ENCODE results near the gene SEMA5A. TPM values are rescaled to one million over a fixed set of nuclear protein-coding genes. Genes with fewer than 3 reads are reported as not detected.

Gene SEMA5A
- total and polyA plus RNA-seq, 5 experiments from 2014 or later: not detected

DNA sequence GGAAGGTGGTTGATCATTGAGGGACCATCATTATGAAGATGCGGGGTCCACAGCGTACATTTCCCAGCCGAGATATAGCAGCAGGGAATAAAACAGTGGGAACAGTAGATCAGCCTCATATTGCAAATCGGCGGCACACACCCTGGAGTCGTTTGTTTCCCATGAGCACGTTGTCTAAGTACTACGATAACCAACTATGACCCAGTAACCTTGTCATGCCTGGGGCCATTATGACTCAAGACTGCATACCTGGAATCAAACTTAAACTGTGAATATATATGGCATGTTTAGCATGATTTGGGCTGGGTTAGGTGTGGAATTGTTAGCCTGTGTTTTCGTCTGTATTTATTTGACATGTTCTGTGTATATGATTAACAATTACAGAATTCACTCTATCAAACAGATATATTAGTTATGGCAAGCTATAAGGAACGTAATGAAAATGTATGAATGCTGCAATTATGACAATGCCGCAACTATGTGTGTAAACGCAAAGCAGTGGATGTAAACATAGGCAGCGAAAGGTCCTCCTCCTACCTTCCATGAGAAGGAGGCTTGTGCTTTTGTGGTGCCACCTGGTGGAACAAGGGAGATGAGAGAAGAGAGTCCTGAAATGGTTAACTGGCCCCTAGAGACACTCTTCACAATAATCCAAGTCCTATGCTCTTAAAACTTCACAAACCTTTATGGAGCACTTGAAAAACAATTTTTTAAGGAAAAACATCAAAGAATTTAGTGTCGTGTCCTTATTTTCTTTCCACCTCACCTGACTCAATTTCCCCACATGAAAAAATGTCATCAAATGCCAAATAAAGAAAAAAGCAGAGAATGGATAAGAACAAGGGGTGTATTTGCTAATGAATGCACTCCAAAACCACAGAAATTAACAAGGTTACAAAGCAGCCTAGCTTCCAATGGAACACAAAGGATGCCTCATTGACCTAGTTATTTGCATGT lies 47.1 kb downstream of the SEMA5A start:
- H3K27me3 Mint-ChIP-seq: peaks cover 0 to 4% (median 0%) of the 10 kb centered on the region in 5 donors
- ATAC-seq (no peak), DNase-seq (no peak)
- no peaks in the 10 kb centered on the region for H3K4me1 Mint-ChIP-seq
- H3K4me3 Mint-ChIP-seq: no peak overlapping the region
- POLR2A ChIA-PET: no interaction called here
- H3K36me3 Mint-ChIP-seq: no peaks in the 10 kb centered on the region
- no peak overlapping the region for H3K27ac Mint-ChIP-seq
- peaks cover 0 to 7% (median 0%) of the 10 kb centered on the region in 9 donors for H3K9me3 Mint-ChIP-seq

DNA sequence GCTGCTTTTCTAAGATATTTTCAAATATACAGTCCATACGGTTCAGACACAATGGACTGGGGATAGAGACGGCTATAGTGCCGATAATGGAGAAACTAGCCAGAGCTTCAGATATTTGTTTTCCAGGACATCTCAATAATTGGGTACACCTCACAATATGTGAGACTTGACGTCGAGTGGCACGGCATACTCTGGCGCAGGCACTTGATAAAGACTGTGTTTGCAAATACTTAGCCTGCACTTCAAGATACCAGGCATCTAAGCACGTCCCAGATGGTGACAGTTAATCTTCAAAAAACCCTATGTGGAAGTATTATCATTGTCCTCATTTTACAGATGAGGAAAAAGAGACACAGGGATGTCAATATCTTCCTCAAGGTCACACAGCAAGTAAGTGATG lies 48.5 kb downstream of the SEMA5A start:
- H3K4me3 Mint-ChIP-seq: no peak overlapping the region
- H3K27ac Mint-ChIP-seq: no peak overlapping the region
- ATAC-seq: no peak

DNA sequence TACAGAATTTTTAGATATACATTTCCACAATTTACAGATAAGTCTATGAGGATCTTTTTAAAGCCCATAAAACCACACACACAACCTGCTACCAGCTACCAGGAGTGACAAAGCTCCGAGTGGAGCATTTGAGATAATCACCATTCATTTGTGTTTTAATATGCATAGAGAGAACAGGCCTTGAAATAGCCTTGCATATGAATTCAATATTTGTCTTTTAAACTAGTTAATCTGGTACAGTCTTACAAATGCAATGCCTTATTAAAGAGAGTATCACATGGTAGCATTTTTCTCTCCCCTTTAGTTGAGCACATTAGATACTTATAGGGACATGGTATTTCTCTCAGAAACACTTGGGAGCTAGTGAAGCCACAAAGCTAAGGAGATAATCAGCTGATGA lies 49.1 kb downstream of the SEMA5A start:
- Mint-ChIP-seq H3K27ac (no peak overlapping the region), H3K9me3 (peaks cover 0 to 4% (median 0%) of the 10 kb centered on the region in 9 donors), H3K36me3 (no peaks in the 10 kb centered on the region), H3K4me3 (no peak overlapping the region), H3K4me1 (no peaks in the 10 kb centered on the region), H3K27me3 (no peaks in the 10 kb centered on the region)
- POLR2A ChIA-PET: no interaction called here
- ATAC-seq: no peak
- DNase-seq: no peak

More for the DNA sequence above, 48.5 kb downstream of the SEMA5A start:
- Mint-ChIP-seq H3K27me3 (no peaks in the 10 kb centered on the region), H3K36me3 (no peaks in the 10 kb centered on the region), H3K9me3 (peaks cover 0 to 4% (median 0%) of the 10 kb centered on the region in 9 donors), H3K4me1 (no peaks in the 10 kb centered on the region)
- DNase-seq: no peak
- POLR2A ChIA-PET: no interaction called here

DNA sequence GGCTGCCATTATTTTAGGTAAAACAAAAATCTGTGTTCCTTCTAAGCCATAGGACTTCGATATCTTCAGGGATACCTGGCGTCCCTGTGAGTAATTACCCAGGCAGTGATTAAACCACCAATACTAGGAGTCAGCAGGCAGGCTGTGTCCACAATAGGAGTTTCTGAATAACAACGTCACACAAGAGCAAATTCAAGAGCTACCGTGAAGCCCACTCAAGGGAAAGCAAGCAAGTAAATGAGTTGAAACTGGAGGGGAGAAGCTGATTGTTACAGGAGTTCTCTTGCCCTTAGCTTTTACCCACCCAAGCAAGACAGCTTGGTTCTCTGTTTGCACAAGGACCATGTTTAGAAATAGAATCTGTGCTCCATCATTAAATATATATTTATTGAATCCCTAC lies 50.8 kb downstream of the SEMA5A start:
- no peak overlapping the region for H3K4me3 Mint-ChIP-seq
- POLR2A ChIA-PET: no interaction called here
- H3K9me3 Mint-ChIP-seq: peaks cover 0 to 4% (median 0%) of the 10 kb centered on the region in 9 donors
- ATAC-seq (no peak), DNase-seq (no peak)
- no peaks in the 10 kb centered on the region for H3K27me3 Mint-ChIP-seq
- H3K27ac Mint-ChIP-seq: no peak overlapping the region
- H3K36me3 Mint-ChIP-seq: no peaks in the 10 kb centered on the region
- no peaks in the 10 kb centered on the region for H3K4me1 Mint-ChIP-seq

DNA sequence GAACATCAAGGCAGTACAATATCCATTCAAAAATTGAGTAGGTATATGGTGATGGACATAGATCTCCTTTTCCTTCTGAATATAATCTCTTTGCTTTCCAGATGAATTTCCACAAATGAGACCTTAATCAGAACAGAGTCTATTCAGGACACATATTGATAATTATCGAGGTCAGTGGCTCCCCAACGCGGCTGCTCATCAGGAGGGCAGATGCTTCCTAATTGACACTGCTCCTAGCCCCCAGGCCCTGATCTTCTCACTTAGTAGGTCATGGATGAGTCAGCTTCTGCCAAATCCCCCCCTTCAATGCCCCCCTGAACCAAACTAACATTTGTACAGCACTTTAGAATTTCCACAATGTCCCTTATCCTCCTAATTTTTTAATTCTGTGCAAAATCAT lies 51.6 kb downstream of the SEMA5A start:
- H3K36me3 Mint-ChIP-seq: no peaks in the 10 kb centered on the region
- POLR2A ChIA-PET: no interaction called here
- H3K4me1 Mint-ChIP-seq: no peaks in the 10 kb centered on the region
- no peak overlapping the region for H3K27ac Mint-ChIP-seq
- H3K4me3 Mint-ChIP-seq: no peak overlapping the region
- no peak for DNase-seq
- peaks cover 0 to 4% (median 0%) of the 10 kb centered on the region in 9 donors for H3K9me3 Mint-ChIP-seq
- H3K27me3 Mint-ChIP-seq: no peaks in the 10 kb centered on the region
- no peak for ATAC-seq

- H3K27me3 Mint-ChIP-seq: no peaks in the 10 kb centered on the region
- no peak for DNase-seq
- POLR2A ChIA-PET: no interaction called here
Measured at GRCh38 chr5:9490494-9491097, 55.3 kb downstream of the SEMA5A start.

DNA sequence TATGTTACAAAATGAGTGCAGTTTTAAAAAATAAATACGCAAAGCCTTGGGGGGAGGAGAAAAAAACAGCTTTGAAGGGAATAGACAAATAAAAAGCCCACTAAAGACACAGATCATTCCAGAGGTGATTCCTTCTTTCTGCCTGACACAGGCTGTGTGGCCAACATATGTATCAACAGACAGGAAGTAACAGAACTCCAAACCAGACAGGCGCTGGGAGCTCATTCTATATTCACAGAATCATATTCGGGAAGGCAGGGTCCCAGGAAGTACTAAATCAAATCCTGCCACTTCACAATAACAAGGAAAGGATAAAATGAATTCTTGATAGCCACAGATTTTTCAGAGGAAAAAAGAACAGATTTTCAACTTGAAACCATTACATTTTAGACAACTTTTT lies 62.1 kb downstream of the SEMA5A start:
- Mint-ChIP-seq H3K36me3 (peaks cover 0 to 4% (median 0%) of the 10 kb centered on the region in 3 donors), H3K4me3 (no peak overlapping the region), H3K9me3 (peaks cover 3 to 24% (median 8%) of the 10 kb centered on the region in 9 donors), H3K4me1 (no peaks in the 10 kb centered on the region), H3K27ac (no peak overlapping the region), H3K27me3 (peaks cover 0 to 8% (median 0%) of the 10 kb centered on the region in 5 donors)
- DNase-seq (no peak), ATAC-seq (no peak)
- POLR2A ChIA-PET: no interaction called here

More at GRCh38 chr5:9490494-9491097, 55.3 kb downstream of the SEMA5A start:
- H3K4me3 Mint-ChIP-seq: no peak overlapping the region
- H3K9me3 Mint-ChIP-seq: peaks cover 0 to 9% (median 2%) of the 10 kb centered on the region in 9 donors
- no peak overlapping the region for H3K27ac Mint-ChIP-seq
- H3K4me1 Mint-ChIP-seq: no peaks in the 10 kb centered on the region
- ATAC-seq: no peak
- no peaks in the 10 kb centered on the region for H3K36me3 Mint-ChIP-seq

DNA sequence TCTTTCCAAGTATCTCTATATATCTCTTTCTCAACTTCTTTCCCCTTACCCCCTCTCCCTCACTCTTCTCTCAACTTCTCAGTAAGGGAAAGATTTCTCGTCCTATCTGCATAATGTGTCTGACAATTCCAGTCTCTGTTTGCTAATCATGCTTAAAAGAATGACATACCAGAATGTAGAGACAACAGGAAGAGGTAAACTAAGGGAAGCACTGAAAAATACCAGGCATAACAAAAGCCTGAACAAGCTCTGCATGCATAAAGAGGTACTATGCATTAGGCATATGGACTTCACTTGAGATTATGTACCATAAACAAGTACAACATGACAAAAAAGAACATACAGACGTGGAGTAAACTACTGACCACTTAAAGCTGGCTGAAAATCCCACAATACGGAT lies 62.6 kb downstream of the SEMA5A start:
- ATAC-seq (no peak), DNase-seq (no peak)
- POLR2A ChIA-PET: no interaction called here
- no peak overlapping the region for H3K27ac Mint-ChIP-seq
- no peak overlapping the region for H3K4me3 Mint-ChIP-seq
- H3K9me3 Mint-ChIP-seq: peaks cover 3 to 30% (median 9%) of the 10 kb centered on the region in 9 donors
- peaks cover 0 to 8% (median 0%) of the 10 kb centered on the region in 5 donors for H3K27me3 Mint-ChIP-seq
- H3K4me1 Mint-ChIP-seq: no peaks in the 10 kb centered on the region
- peaks cover 0 to 9% (median 0%) of the 10 kb centered on the region in 3 donors for H3K36me3 Mint-ChIP-seq

DNA sequence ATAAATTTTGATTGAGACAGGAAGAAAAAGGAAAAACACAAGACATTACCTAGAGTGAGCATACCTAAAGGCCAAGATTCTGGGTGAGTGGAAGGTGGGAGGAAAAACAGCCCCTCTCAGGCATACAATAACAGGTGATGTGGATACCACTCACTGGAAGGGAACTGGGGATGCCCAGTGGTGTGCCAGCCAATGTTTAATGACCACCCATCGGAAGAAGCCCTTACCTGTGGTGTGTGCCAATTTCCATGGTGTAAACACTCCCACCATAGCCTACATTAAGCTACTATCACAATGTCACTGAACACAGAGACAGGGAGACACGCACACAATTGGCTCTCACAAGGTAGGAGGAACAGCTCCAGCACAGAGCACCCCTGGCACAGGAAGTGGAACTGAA lies 63.5 kb downstream of the SEMA5A start:
- peaks cover 0 to 16% (median 0%) of the 10 kb centered on the region in 3 donors for H3K36me3 Mint-ChIP-seq
- no peaks in the 10 kb centered on the region for H3K4me1 Mint-ChIP-seq
- no peak for ATAC-seq

GRCh38 chr5:9480499-9480898 lies 65.4 kb downstream of the SEMA5A start:
- Mint-ChIP-seq H3K4me3 (no peak overlapping the region), H3K27me3 (peaks cover 0 to 8% (median 0%) of the 10 kb centered on the region in 5 donors), H3K36me3 (peaks cover 0 to 24% (median 0%) of the 10 kb centered on the region in 3 donors), H3K27ac (no peak overlapping the region), H3K9me3 (peaks cover 5 to 38% (median 21%) of the 10 kb centered on the region in 9 donors), H3K4me1 (no peaks in the 10 kb centered on the region)
- DNase-seq (no peak), ATAC-seq (no peak)
- POLR2A ChIA-PET: no interaction called here

More for the DNA sequence above, 63.5 kb downstream of the SEMA5A start:
- POLR2A ChIA-PET: no interaction called here
- no peak for DNase-seq
- H3K4me3 Mint-ChIP-seq: no peak overlapping the region
- H3K27ac Mint-ChIP-seq: no peak overlapping the region
- H3K27me3 Mint-ChIP-seq: peaks cover 0 to 8% (median 0%) of the 10 kb centered on the region in 5 donors
- H3K9me3 Mint-ChIP-seq: peaks cover 4 to 38% (median 16%) of the 10 kb centered on the region in 9 donors

DNA sequence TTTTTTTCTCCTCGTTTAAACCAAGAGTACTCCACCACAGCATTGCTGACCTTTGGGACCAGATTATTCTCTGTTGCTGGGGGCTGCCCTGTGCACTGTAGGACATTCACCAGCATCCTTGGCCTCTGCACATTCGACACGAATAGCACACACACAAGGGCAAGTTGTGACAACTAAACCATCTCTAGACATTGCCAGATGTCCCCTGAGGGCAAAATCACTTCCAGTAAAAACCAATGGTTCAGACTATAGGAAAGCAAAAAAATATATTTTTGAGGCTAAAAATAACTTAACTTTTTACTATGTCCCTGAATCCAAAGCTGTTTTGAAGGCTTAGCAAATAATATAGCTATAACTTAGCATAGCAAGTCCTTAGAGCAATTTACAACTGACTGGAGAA lies 65.9 kb downstream of the SEMA5A start:
- no peak for ATAC-seq
- peaks cover 0 to 8% (median 0%) of the 10 kb centered on the region in 5 donors for H3K27me3 Mint-ChIP-seq
- POLR2A ChIA-PET: no interaction called here
- H3K4me1 Mint-ChIP-seq: no peaks in the 10 kb centered on the region
- peaks cover 0 to 28% (median 0%) of the 10 kb centered on the region in 3 donors for H3K36me3 Mint-ChIP-seq
- no peak overlapping the region for H3K27ac Mint-ChIP-seq
- DNase-seq: no peak
- H3K4me3 Mint-ChIP-seq: no peak overlapping the region
- peaks cover 7 to 38% (median 23%) of the 10 kb centered on the region in 9 donors for H3K9me3 Mint-ChIP-seq

- H3K4me3 Mint-ChIP-seq: no peak overlapping the region
- H3K27ac Mint-ChIP-seq: no peak overlapping the region
- POLR2A ChIA-PET: no interaction called here
- DNase-seq: no peak
- H3K27me3 Mint-ChIP-seq: peaks cover 0 to 8% (median 0%) of the 10 kb centered on the region in 5 donors
- peaks cover 7 to 37% (median 23%) of the 10 kb centered on the region in 9 donors for H3K9me3 Mint-ChIP-seq
- H3K4me1 Mint-ChIP-seq: no peaks in the 10 kb centered on the region
- ATAC-seq: no peak
- peaks cover 0 to 28% (median 0%) of the 10 kb centered on the region in 3 donors for H3K36me3 Mint-ChIP-seq
Measured at GRCh38 chr5:9479361-9479760, 66.5 kb downstream of the SEMA5A start.

DNA sequence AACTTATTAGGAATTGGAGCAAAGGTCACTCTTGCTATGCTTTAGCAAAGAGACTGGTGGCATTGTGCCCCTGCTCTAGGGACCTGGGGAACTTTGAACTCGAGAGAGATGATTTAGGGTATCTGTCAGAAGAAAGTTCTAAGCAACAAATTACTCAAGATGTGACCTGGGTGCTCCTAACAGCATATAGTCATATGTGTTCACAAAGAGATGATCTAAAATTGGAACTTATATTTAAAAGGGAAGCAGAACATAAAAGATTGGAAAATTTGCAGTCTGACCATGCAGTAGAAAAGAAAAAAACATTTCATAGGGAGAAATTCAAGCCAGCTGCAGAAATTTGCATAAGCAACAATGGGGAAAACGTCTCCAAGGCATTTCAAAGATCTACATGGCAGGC lies 68.3 kb downstream of the SEMA5A start:
- POLR2A ChIA-PET: no interaction called here
- H3K4me1 Mint-ChIP-seq: no peaks in the 10 kb centered on the region
- peaks cover 0 to 3% (median 0%) of the 10 kb centered on the region in 5 donors for H3K27me3 Mint-ChIP-seq
- no peak for DNase-seq
- H3K9me3 Mint-ChIP-seq: peaks cover 7 to 49% (median 23%) of the 10 kb centered on the region in 9 donors
- ATAC-seq: no peak
- no peak overlapping the region for H3K4me3 Mint-ChIP-seq
- no peak overlapping the region for H3K27ac Mint-ChIP-seq
- H3K36me3 Mint-ChIP-seq: peaks cover 0 to 31% (median 0%) of the 10 kb centered on the region in 3 donors
